Smooth muscle cell (in vitro differentiated cells): Measurements from ENCODE around the gene CXCL14. TPM values are rescaled to one million over a fixed set of nuclear protein-coding genes. Genes with fewer than 3 reads are reported as not detected.

Experiments
- DNase-seq: peaks from one replicate; lab custom pipeline; 2025; ENCODE audit not compliant: unreplicated experiment; lab: John Stamatoyannopoulos, UW
- H2AFZ ChIP-seq: fragments of 200-600 bp; sonication (generic); 2 replicates; pipeline ENCODE4 v1.6.0; 2016; ENCODE audit warnings: antibody characterized with exemption, low read depth, mild to moderate bottlenecking
- H3F3A ChIP-seq: fragments of 200-600 bp; sonication (generic); 2 replicates; pipeline ENCODE4 v1.6.0; 2017; ENCODE audit warnings: antibody characterized with exemption, low read depth
- H3K27ac ChIP-seq: fragments of 200-600 bp; sonication (generic); 2 replicates; pipeline ENCODE4 v1.5.1; 2016; ENCODE audit warnings: low read depth, mild to moderate bottlenecking
- H3K27me3 ChIP-seq: fragments of 200-600 bp; sonication (generic); 2 replicates; pipeline ENCODE4 v1.6.1; 2016; ENCODE audit warnings: low read depth, mild to moderate bottlenecking
- H3K36me3 ChIP-seq: fragments of 200-600 bp; sonication (generic); 2 replicates; pipeline ENCODE4 v1.5.1; 2016; ENCODE audit warnings: low read depth
- H3K4me1 ChIP-seq: fragments of 200-600 bp; sonication (generic); 2 replicates; pipeline ENCODE4 v1.5.1; 2016; ENCODE audit warnings: low read depth
- H3K4me2 ChIP-seq: fragments of 200-600 bp; sonication (generic); 2 replicates; pipeline ENCODE4 v1.6.0; 2016; ENCODE audit warnings: mild to moderate bottlenecking
- H3K4me3 ChIP-seq: fragments of 200-600 bp; sonication (generic); 2 replicates; pipeline ENCODE4 v1.5.1; 2016; ENCODE audit warnings: mild to moderate bottlenecking
- H3K79me2 ChIP-seq: fragments of 200-600 bp; sonication (generic); 2 replicates; pipeline ENCODE4 v1.6.0; 2016; ENCODE audit warnings: low read depth, mild to moderate bottlenecking
- H3K9ac ChIP-seq: fragments of 200-600 bp; sonication (generic); 2 replicates; pipeline ENCODE4 v1.6.0; 2016; ENCODE audit warnings: low read depth
- H3K9me3 ChIP-seq: fragments of 200-600 bp; sonication (generic); replicated peaks from 2 replicates; pipeline ENCODE4 v1.5.1; 2016; ENCODE audit warnings: low read depth
- H4K20me1 ChIP-seq: fragments of 200-600 bp; sonication (generic); 2 replicates; pipeline ENCODE4 v1.6.0; 2016; ENCODE audit warnings: low read depth
- CTCF ChIP-seq: fragments of 200-600 bp; sonication (generic); IDR thresholded peaks from 2 replicates; pipeline ENCODE4 v1.5.1; 2017; ENCODE audit warnings: borderline replicate concordance, mild to moderate bottlenecking, antibody characterized with exemption; ENCODE audit not compliant: insufficient read depth, poor library complexity, severe bottlenecking
- WGBS: methylation state at CpG from one replicate; pipeline ENCODE4 v1.1.7; 2016; ENCODE audit warnings: low lambda C conversion rate; 5-methylcytosine and 5-hydroxymethylcytosine counted together
- polyA plus RNA-seq: library from polyadenylated mRNA; unstranded; fragments of >200 nt; fragmentation: Nextera tagmentation; extraction: Ambion mirVana; gene quantifications from 2 replicates; pipeline ENCODE4 v1.2.1, GENCODE V29; 2016
- total RNA-seq: library from RNA; depleted of rRNA; stranded (reverse); fragments of >200 nt; gene quantifications from 2 replicates; pipeline ENCODE4 v1.2.3, GENCODE V29; 2014

Gene CXCL14
- total and polyA plus RNA-seq, 2 experiments from 2014 or later = 589 to 1,209 TPM

DNA sequence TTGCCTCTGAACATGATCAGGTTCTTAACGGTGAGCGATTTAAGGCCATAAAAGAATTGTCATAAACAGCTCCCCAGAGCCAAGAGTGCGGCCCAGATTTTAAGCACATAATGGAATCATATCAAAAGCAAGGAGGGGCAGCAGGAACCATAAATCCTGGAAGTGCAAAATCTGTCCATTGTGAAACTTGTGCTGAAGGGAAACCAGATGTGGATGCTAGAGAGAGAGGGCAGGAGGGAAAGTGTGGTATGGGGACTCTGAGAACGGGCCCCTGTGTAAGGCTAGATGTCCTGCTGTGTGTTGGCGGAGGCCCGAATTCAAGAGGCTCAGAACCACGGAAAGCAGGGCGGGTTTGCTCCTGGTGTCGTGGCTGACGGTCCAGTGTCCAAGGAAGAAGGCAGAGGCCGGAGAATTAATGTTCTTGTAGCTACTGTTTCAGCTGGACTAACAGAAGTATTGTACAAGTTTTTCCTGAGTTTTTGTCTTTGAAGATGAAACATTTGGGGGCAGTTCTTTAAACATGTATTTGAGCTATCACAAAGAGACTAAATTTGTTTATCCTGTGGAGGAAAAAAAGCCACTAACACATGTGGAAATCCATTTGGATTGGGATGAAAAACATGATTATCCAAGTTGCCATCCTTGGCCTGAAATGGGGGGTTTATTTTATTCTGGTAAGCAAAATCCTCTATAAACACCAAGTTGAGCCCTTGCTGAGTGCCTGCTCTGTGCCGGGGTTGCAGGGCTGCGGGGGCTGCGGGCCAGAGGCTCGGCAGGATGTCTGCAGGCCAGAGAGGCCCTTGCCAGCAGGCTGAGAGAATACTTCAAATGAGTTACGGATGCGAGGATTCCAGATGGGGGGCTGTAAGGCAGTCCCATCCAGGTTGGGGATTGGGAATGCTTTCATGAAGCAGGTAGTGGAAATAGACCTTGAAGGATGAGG is 9.2 kb upstream of the CXCL14 start:
- WGBS = 63% methylated on average over 17 of the region's 17 CpGs
- Histone ChIP-seq H3K9me3 (no peaks in the 10 kb centered on the region), H3K79me2 (no peaks in the 10 kb centered on the region), H3K36me3 (no peaks in the 10 kb centered on the region), H4K20me1 (no peaks in the 10 kb centered on the region), H3K9ac (no peak overlapping the region), H3K27me3 (peaks cover 13% of the 10 kb centered on the region), H3K4me3 (no peak overlapping the region), H3K4me1 (no peaks in the 10 kb centered on the region), H3F3A (no peaks in the 10 kb centered on the region), H3K27ac (no peak overlapping the region), H3K4me2 (no peak overlapping the region), H2AFZ (no peak overlapping the region)
- DNase-seq = no peak
- no peak for TF ChIP-seq CTCF

GRCh38 chr5:135584918-135585317 is 6.1 kb upstream of the CXCL14 start:
- H3K27me3 ChIP-seq = peaks cover 13% of the 10 kb centered on the region
- no peak overlapping the region for H3K4me3 ChIP-seq
- no peak overlapping the region for H3K27ac ChIP-seq
- no peaks in the 10 kb centered on the region for H3K9me3 ChIP-seq
- 95% methylated on average over 6 of the region's 6 CpGs for WGBS
- H3F3A ChIP-seq = no peaks in the 10 kb centered on the region
- TF ChIP-seq CTCF = no peak
- no peak overlapping the region for H2AFZ ChIP-seq
- DNase-seq = no peak
- H3K4me1 ChIP-seq = no peaks in the 10 kb centered on the region
- H4K20me1 ChIP-seq = no peaks in the 10 kb centered on the region
- H3K79me2 ChIP-seq = peaks cover 8% of the 10 kb centered on the region
- no peak overlapping the region for H3K9ac ChIP-seq
- H3K36me3 ChIP-seq = no peaks in the 10 kb centered on the region
- H3K4me2 ChIP-seq = no peak overlapping the region

GRCh38 chr5:135584276-135584675 is 5.5 kb upstream of the CXCL14 start:
- Histone ChIP-seq H4K20me1 (no peaks in the 10 kb centered on the region), H3K9ac (no peak overlapping the region), H2AFZ (no peak overlapping the region), H3K4me3 (no peak overlapping the region), H3K9me3 (no peaks in the 10 kb centered on the region), H3K4me2 (no peak overlapping the region), H3F3A (no peaks in the 10 kb centered on the region), H3K27ac (no peak overlapping the region), H3K36me3 (no peaks in the 10 kb centered on the region), H3K27me3 (peaks cover 13% of the 10 kb centered on the region), H3K79me2 (peaks cover 8% of the 10 kb centered on the region), H3K4me1 (peaks cover 4% of the 10 kb centered on the region)
- no peak for TF ChIP-seq CTCF
- no peak for DNase-seq
- 97% methylated on average over 2 of the region's 2 CpGs for WGBS
